IPS-NIHi7 (cell line): Measurements from ENCODE around the gene HSPB8.
A peak's percentile ranks its signal among the peaks of the same experiment; 100 is the strongest.

ENCODE experiments used
- DNase-seq: peaks from one replicate; pipeline ENCODE4 v3.0.0; 2012; ENCODE audit warnings: mixed read lengths; ENCODE audit errors: extremely low spot score

Gene HSPB8, protein sequence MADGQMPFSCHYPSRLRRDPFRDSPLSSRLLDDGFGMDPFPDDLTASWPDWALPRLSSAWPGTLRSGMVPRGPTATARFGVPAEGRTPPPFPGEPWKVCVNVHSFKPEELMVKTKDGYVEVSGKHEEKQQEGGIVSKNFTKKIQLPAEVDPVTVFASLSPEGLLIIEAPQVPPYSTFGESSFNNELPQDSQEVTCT

DNA sequence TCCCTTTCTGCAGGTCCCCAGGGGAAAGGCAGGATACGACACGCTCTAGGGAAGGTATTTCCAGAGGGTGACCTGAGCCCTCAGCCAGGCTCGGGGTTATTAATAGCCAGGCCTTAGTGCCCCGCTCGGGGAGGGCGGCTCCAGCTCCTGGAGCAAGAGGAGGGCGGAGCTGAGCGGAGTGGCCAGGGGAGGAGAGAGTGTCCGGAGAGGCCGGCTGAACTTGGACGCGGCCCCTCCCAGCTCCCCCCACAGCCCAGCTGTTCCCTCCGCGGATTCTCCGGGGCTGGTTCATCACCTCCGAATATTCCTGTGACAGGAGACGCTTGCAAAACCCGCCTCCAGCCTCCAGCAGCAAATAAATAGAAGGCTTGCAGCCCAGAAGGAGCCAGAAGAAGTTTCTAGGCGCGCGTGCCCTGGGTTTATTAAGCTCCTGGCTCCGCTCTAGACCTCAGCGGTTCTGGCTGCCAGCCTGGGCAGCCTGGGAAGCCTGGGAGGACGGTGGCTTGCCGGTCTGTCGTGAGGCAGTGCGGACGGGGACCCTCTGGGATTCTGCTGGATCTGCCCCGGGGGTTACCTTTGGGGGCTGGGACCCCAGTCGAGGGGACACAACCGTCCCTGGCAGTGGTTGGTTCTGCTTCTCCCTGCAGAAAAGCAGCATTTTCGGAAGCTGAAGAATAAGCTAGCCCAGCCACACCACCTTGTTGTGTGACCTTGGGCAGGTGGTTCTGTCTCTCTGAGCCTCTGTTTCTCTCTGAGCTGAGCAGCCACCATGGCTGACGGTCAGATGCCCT, at the start of gene HSPB8:
Gene HSPB8 (plus strand): TSS at position 388 of the 791 bp plus-strand sequence. CDS start 382 bp downstream, at position 770.
- DNase-seq, result peak; percentile 79

DNA sequence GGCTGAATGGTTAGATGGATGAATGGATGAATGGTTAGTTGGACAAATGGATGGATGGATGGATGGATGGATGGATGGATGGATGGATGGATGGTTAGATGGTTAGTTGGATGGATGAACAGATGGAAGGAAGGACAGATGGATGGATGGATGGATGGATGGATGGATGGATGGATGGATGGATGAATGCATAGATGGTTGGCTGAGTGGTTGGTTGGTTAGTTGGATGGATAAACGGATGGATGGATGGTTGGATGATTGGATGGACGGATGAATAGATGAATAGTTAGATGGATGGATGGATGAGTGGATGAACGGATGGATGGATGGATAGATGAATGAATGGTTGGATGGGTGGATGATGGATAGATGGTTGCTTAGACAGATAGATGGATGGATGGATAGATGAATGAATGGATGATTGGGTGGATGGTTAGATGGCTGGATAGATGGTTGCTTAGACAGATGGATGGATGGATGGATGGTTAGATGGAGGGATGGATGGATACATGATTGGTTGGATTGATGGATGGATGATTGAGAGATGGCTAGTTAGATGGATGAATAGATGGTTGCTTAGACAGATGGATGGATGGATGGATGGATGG, 48.8 kb upstream of the HSPB8 start:
- DNase-seq, result no peak

DNA sequence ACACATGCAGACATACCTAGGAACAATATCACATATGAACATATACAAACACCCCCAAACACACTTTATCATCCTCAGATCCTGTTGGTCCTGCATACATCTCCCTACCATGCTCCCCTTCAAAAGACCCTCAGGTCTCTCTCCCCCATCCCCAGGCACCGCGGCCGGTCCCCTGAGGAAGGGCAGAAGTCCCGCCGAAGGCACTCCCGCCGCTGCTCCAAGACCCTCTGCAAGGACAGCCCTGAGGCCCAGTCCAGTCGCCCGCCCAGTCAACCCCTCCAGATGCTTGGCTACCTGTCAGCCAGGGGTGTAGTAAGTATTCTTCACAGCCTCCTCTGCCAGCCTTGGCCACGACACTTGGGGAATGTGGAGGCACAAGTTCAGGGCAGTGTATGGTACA, 48.2 kb upstream of the HSPB8 start:
- no peak for DNase-seq

DNA sequence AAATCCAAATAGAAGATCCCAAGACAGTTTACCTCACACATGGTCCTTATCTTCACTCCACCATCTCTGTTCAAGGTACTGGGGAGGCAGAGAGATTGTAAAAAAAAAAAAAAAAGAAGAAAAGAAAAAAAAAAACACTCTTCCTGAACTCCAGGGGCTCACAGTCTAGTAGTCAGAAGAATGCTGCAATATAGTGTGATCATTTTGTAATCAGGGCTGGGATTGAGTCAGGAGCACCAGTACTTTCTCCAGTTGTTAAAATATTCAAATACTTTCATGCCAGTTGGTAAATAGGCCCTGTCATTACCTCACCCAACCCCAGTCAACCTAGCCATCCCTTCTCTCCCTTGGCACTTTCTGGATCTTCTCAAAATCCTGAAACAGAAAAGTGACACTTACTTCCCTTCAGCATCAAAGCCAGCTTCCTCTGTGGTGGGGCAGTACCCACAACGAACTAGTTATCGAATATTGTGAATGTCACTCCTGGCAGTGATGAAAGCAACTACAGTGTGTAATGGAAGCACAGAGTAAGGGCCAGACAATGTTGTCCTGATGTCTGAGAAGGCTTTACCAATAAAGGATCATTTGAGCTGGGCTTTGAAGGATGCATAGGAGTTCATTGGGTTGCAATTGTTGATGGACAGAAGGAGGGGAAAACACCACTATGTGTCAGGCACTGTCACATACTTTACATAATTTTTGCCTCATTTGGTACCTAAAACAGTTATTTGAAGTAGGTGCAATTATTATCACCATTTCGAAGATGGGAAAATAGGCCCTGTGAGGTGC, 44.3 kb upstream of the HSPB8 start:
- DNase-seq, result no peak

DNA sequence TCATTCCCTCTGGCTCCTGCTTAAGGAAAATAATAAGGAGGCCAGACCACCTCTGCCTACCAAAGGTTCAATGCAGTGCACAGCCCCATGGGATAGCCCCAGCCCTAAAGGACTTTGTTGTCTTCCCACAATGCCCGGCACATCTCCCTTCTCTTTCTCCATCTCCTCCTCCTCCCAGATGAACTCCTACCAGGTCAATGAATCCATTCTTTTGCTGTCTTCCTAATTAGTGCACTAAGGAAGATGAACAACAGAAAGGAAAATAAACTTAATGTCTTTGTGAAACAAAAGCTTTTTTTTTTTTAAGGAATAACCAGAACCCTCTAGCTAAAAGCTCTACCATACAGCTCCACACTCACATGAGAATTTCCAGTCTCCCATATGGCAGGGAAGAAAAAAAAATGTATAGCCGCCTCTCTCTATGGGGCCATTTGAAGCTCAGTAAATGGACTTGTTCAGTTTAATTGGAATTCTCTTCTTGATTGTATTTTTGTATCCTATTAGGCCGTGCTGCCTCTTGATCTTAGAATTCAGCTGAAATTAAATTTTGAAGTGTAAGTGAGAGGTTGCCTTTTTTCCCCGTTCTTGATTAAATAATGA, 41.8 kb upstream of the HSPB8 start:
- no peak for DNase-seq

DNA sequence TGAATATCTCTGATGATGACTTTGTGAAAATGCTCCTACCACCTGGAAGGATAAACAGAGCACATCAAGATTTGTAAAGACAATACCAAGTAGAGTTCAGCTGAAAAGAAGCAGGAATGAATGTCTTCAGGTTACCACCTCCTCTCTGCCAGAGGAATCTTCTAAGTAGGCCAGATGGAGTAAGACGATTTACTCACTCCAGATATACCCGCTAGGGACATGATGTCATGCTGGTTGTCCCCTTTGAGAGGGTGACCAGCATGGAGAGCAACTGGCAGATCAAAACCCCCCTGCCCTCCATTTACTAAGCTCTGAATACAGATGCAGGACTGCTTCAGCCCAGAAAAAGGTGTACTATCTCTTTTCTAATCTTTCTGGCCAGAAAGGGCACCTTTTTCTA, 39.3 kb upstream of the HSPB8 start:
- DNase-seq, result no peak

DNA sequence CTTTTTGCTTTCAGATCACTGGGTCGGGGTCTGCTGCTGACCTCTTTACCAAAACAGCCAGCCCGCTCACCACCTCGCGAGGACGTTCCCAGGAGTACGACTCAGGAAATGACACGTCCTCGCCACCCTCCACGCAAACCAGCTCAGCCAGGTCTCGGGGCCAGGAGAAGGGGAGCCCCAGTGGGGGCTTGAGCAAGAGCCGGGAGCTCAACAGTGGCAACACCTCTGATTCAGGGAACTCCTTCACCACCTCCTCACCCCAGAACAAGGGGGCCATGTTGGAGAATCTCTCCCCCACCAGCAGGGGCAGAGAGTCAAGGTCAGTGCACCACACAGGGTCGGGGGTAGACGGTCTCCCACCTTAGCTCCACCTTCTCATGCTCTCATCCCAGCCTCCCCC, 33.4 kb upstream of the HSPB8 start:
- peak; percentile 26 for DNase-seq

DNA sequence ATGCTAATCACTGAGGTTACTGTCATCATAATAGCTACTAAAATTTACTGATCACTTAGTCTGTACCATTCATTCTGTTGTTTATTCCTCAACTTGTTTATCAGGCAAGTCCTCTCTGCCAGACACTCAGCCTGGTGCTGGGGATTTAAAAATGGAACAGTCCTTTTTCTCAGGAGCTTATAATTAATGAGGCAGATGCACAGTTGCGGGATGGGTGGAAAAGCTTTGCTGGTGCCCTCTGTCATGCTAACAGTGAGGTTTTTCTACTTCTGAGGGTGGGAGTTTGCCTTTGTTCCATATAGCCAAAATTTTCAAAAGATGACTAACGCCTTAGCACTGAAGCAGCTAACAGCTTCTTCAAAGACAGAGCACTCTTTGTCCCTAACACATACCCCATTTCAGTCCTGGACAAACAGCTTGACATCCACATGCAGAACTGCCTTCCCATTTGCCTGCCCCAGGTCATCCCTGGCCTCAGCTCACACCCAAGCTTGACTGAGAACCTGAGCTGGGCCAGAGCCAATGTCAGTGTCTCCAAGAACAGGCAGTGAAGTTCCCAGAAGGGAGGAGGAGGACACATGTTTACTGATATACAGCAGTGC, 30.8 kb upstream of the HSPB8 start:
- no peak for DNase-seq

DNA sequence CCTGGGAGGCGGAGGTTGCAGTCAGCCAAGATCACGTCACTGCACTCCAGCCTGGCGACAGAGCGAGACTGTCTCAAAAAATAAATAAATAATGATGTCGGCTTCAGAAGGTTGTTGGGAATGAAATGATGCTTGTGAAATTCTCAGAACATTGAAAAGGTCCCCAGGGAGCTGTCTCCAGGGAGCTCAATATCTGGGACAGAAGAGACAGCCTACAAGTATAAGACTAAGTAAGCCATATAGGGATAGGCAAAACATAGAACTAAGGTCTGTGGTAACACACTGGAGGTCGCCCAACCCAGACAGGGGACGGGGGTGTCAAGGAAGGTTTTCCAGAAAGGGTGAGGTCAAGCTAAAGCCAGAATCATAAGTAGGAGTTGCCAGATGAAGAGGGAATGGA, 29.5 kb upstream of the HSPB8 start:
- no peak for DNase-seq

DNA sequence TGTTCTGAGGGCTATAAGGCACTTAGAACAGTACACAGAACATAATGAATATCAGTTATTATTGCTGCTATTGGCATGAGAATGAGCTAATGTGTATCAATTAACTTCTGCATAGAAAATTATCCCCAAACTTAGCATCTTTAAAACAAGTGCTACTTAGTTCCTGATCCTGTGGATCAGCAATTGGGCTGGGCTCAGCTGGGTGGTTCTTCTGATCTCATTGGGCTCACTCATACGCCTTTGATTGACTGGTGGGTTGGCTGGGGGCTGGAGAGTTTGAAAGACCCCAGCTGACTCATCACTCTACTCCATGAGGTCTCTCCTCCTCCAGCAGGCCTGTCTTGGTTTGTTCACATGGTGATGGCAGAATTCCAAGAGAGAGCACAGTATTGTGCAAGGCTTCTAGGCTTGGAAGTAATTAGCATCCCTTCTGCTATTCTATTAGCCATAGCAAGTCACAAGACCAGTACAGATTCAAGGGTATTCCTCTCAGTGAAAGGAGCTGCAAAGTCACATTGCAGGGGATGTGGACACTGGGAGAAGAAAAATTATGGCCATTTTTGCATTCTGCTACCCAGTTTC, 27.2 kb upstream of the HSPB8 start:
- no peak for DNase-seq

DNA sequence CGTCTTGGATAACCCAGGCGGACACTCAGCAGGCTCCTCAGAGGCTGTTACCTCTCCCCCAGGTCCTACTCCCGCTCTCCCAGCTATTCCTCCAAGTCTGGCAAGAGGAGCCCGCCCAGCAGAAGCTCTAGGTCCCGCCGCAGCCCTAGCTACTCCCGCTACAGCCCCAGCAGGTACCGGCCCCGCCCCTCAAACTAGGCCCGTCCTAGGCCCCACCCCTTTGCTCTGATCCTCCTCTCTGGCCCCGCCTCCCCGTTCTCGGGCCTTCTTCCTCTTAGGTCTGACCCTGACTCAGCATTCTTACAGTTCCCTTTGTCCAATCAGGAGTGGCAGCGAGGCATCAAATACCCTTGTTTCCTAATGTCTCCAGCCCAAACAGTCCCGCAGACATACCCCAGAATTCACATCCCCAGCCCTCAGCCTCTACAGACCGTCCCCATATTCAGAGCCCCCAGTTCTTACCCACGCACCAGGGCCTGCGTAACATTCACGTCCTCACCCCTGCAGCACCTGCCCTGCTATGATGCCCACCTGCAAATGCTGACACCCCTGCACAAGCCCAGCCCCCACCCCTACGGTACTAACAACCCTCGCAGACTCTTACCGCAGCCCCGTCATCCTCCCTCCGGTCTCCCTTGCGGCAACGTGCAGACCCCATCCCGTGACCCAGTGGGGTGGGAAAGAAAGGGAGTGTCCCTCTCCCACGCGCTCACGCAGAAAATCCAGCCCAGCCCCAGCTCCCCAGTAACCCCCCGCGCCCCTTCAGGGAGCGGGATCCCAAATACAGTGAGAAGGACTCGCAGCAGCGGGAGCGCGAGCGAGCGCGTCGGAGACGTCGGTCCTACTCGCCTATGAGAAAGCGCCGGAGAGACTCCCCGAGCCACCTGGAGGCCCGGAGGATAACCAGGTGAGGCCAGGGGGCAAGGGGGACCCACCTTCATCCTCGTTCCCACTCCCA, 25.0 kb upstream of the HSPB8 start:
- DNase-seq, result peak; percentile 97

DNA sequence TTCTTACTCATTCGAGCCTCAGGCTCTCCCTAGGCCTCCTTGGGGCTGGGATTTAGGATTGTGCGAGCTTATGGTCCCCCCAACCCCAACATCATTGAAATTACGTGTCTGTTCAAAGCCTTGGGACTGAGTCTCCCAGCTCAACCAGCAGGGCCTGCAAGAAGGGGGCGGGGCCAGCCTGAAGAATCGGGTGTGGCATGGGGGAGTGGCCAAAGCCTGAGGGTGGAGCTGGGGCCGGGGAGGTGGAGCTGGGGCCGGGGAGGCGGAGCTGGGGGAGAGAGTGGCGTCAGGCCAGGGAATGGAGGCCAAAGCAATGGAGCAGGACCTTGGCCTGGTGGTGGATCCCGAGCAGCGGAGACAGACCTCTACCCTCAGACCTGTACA, 24.3 kb upstream of the HSPB8 start:
- DNase-seq, result peak; percentile 95

DNA sequence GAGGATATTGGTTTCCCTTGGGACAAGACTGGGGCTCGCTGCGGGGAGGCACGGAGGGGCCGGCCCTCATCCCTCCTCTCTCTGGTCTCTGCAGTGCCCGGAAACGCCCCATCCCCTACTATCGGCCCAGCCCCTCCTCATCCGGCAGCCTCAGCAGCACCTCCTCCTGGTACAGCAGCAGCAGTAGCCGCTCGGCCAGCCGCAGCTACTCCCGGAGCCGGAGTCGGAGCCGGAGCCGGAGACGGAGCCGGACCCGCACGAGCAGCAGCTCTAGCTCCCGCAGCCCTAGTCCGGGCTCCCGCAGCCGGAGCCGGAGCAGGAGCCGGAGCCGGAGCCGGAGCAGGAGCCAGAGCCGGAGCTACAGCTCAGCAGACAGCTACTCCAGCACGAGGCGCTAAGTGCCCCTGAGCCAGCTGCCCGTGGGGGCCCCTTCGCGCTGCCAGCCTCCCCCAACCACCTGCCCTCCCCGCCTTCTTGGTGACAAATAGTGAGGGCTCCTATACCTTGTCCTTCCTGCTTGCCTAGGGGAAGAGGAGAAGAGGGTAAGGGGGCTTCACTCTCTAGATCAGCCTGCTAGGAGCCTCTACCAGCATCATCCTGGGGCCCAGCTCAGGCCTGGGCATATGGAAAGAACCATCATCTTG, 22.2 kb upstream of the HSPB8 start:
- peak; percentile 91 for DNase-seq

DNA sequence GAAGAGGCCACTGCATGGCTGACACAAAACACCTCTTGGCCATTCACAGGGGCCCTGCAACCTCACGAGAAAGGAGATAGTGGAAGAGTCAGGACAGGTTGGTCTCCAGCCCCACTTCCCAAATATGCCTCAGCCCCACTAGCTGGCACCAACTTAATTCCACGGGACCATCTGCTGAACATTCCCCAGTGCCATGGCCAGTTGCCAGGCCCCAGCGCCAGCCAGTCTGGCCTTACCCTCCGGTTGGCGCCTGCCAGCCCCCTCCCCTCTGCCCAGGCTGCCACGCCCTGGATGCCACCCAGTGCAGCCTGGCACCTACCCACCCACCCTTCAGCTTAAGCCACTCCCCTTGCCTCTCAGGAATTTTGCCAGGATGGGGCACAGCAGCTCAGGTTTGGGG, 21.2 kb upstream of the HSPB8 start:
- no peak for DNase-seq

DNA sequence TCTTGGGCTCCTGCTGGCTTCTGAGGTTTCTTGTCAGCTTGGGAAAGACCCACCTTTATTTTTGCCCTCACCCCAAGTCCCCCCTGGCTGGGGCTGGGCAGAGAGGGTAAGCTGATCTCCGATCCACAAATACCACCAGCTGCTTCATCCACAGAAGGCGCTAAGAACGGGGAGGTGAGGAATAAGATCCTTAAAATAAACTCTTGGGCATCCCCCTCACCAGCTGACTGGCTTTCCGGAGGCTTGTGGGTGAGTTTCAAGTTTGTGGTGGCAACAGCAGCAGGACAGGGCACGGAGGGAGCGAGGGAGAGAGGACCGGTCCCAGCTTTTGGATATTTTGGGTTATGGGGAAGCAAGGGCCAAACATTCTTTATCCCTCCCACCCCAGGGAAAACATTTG, 20.8 kb upstream of the HSPB8 start:
- no peak for DNase-seq

DNA sequence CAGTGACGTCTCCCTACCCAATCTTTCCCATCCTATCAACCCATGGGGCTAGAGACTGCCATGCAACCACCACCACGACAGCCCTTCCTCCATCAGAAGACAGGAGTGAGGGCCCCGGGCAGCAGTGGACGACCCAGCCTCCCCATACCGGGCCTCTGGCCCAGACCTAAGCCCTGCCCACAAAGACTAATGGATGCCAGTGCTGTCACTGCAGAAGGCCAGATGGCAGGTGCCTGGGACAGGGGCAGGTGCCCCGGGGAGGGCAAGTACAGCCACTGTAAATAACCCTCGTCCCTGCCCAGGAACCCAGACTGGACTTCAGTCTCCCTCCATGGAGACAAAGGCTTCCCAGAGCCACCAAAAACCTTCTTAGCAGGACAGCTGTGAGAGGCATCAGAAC, 20.3 kb upstream of the HSPB8 start:
- no peak for DNase-seq

DNA sequence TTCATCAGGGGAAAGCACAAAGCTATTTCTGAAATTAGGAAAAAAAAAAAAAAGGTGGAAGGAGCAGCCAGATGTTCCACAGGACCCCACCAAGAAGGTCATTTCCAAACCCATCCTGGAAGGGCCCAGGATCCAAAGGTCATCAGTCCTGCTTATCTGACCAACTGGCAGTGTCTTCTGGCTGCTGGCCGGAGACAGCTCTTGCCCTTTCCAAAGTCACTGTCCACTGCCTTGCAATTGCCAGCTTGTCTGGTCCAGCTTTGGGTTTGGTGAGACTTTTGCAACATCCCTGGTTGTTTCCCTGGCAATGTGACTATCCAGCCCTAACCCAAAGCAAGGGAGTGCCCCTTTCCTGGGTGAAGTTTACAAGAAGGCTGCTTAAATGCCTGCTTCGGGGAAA, 18.9 kb upstream of the HSPB8 start:
- DNase-seq, result no peak

DNA sequence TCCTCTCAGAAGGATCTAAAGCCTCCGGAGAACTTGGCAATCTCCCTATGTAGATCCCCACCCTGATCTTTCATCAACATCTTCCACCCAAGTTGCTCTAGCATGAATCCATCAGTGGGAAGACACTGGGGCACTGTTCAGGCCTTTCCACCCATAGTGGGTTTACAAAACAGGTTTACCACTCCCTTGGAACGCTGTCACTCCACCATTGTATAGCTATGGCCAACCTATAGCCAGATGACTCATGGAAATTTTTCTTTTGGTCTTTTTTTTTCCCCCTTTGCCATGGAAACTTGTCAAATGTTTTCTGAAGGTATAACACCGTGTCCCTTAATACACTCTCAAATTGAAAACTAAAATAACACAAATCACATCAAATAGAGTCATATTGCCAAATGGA, 10.8 kb upstream of the HSPB8 start:
- DNase-seq, result no peak

DNA sequence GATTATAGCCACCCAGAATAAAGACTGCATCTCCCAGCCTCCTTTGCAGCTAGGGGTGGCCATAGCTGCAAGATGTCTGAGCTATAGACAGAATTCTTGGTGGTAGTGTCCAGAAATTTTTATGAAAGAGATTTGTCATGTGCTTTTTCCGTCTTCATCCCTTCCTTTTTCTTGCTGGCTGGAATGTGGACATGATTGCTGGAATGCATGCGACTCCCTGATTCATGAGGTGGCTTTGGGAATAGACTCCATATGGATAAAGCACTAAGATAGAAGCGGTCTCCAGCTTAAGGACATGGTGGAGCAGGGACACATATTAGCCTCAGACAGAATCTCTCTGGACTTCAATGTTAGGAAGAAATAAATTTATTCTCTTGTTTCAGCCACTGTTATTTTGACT, 10.0 kb upstream of the HSPB8 start:
- no peak for DNase-seq

DNA sequence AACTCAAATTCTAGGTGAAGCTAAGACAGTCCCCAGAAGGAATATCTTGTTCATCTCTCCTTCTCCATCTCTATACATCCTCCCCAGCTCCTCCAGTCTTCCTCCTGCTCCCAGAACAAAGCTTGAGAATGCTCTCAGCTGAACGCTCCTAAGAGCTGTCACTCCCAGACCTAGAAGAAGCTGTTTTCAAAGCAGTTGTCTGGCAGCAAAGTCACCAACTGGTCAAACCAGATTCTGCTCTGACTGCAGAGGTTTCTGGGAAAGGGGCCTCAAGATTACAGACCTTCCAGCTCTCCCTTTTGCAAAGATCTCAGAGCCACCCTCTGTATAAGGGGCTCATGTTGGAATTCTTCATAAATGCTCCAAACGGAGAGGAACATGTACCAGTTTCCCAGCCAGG, 9.6 kb upstream of the HSPB8 start:
- DNase-seq, result no peak
